NCI-H748 treated with DMSO at 0.1 percent for 48 hours (cell line): ENCODE results near the gene UBQLNL.

Experiments used
- DNase-seq: peaks from one replicate; lab custom pipeline; 2025; lab: John Stamatoyannopoulos, UW

The UBQLNL gene

DNA sequence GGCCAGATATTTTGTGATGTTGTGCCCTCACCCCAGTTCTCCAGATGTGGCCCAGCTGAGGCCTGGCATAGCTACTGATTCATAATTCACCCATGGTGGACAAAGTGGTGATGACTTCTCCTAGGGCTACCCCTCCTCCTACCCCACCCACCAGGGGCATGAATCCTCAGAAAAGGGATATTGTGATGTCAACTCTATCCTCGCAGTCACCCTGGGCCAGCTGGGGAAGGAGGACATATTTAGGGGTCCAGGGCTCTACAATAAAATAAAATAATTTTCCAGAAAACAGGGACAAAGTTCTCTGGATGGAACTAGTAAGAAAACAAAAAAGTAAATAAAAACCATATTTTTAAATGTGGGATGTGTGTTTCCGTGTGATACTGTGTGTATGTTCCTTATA, at the start of gene UBQLNL:
TSS of gene UBQLNL (minus strand) at position 101 of the 400 bp plus-strand sequence. CDS start 258 bp downstream, outside the sequence.
- no peak for DNase-seq

GRCh38 chr11:5564259-5565019, 47.9 kb upstream of the UBQLNL start:
- DNase-seq: no peak

- no peak for DNase-seq
These were observed 41.3 kb upstream of the UBQLNL start for GRCh38 chr11:5557751-5558150.

GRCh38 chr11:5556596-5557188, 40.2 kb upstream of the UBQLNL start:
- no peak for DNase-seq

GRCh38 chr11:5553343-5553742, 36.8 kb upstream of the UBQLNL start:
- peak; percentile 2 for DNase-seq

GRCh38 chr11:5550440-5551095, 34.1 kb upstream of the UBQLNL start:
- no peak for DNase-seq

DNA sequence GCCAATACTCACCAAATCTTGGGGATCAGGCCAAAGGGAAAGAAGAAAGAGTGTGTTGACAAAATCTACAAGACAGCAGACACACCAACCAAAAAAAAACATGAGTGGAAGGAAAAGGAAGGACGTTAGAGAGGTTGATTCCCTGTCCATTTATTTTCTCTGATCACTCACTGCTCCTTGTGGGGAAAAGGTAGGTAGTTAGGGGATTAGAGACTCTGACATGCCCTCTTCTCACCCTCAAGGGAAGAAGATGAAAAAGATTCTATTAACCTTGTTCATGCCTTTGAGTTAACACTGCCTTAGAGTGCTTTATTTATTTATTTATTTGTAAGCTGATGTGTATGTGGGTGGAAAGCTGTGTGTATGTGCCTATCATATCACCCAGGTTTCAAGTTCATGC, 31.9 kb upstream of the UBQLNL start, which contains the start of gene OR52H1:
TSS of gene OR52H1 (minus strand) at position 101 of the 400 bp plus-strand sequence. CDS start 3,035 bp downstream, outside the sequence.
- no peak for DNase-seq

GRCh38 chr11:5547982-5548381, 31.5 kb upstream of the UBQLNL start:
- DNase-seq: no peak

GRCh38 chr11:5546457-5546856, 30.0 kb upstream of the UBQLNL start:
- DNase-seq: no peak

DNA sequence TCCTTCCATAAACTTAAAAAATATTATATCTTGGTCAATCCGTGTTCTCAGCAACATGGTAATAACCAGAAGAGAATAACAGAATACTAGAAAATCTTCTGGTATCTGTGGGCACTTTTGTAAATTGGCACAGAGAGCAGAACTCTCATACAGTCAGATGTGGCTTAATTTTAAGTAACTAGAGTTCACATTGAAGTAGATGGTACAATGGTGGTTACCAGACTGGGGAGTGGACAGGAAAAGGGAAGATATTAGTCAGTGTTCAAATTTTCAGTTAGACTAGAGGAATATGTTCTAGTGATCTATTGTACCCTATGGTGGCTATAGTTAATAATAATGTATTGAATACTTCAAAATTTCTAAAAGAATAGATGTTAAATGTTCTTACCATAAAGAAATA, 24.9 kb upstream of the UBQLNL start:
- DNase-seq: no peak

- no peak for DNase-seq
These were observed 20.0 kb upstream of the UBQLNL start for GRCh38 chr11:5536482-5536881.

GRCh38 chr11:5534046-5534445, 17.5 kb upstream of the UBQLNL start:
- no peak for DNase-seq

- DNase-seq: no peak
These were observed 14.7 kb upstream of the UBQLNL start for GRCh38 chr11:5531053-5531831.

DNA sequence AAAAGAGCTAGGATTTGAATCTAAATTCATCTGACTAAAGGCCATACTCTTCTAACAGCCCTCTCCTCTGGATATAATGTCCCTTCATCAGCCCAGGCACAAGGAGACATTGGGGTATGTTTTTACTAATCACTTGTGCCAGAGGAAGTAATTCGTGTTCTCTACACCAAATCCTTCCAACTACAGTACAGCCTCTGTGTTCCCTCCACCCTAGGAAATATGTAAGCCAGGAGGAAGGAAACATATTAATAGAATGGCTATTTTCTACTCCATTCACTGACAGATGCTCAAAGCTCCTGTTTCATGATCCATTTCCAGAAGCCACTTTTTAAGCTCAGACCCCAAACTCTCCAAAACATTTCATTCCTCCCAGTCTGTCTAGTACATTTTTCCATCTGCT, 12.0 kb upstream of the UBQLNL start:
- DNase-seq: no peak

DNA sequence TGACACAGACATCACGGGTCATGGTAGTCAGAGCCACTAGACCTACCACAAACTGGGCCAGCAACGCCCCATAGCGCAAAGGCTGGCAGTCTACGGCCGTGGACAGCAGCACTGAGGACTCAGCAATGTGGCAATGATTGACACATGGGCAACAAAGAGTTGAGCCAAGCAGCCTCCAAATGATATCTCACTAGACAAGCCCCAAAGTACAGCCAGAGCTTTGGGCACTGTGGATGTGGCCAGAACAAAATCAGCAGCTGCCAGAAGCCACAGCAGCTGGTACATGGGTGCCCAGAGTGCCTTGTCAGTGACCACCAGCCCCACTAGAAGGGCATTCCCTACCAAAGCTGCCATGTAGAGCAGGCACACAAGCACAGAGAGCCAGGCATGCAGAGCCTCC, 11.2 kb upstream of the UBQLNL start:
- DNase-seq: no peak

DNA sequence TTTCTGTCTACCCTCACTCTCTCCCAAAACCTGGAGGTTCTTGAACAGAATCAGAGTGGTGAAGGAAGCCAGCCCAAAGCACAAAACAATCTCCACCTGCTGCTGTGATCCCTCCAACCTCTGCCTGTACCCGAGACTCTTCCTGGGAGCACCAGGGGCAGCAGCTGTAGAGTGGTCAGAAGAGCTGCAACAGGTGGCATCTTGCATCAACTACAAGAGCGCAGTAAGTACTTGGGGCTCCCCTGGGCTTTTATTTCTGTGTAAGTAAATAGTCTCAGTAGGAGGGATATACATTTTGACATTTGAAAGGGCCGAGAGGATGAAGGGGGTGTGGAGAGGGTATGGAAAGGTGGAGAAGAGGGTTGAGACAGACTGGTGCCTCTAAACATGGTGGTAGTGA, 8.3 kb upstream of the UBQLNL start:
- no peak for DNase-seq

DNA sequence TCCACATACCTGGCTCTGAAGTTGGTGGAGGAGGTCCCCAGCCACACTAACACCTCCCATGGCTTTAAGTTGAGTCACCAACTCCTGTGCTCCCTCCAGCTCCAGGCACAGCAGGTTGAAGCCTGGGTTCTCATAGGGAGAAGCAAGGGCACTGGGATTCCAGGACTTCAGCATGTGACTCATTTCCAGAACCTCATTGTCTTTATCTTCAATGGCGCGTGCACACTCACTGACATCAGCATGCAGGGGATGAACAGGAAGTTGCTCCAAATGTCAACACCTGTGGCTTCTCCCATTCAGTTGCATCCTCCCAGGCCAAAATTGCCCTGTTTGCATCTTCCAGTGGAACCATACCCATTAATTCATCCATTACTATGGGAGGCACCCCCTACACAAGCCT, 5.8 kb upstream of the UBQLNL start:
- no peak for DNase-seq

DNA sequence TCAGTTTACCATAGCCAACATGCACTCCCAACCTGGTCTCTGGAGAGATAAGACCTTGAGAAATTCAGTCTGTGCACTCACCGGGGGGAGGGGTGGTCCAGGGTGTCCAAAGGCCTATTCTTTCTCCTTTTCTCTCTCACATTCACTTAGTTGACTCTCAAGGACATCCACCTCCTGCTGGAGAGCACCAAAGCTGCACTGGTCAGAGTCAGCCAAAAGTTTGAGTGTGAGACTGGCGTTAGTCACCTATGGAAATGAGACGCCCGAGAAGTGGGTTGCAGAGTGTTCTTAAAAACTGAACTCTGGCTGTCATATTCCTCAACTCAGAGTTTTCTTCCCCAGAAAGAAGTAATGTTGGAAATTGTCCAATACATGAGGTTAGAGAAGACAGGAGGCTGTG, 5.0 kb upstream of the UBQLNL start:
- no peak for DNase-seq

- DNase-seq: no peak
These were observed 1.7 kb downstream of the UBQLNL start for GRCh38 chr11:5514841-5515240.

- no peak for DNase-seq
These were observed 6.7 kb downstream of the UBQLNL start, which contains the start of gene UBQLN3 for GRCh38 chr11:5509803-5510202. UBQLN3 (minus strand) TSS chr11:5509957; CDS start chr11:5509558, 399 bp downstream.

DNA sequence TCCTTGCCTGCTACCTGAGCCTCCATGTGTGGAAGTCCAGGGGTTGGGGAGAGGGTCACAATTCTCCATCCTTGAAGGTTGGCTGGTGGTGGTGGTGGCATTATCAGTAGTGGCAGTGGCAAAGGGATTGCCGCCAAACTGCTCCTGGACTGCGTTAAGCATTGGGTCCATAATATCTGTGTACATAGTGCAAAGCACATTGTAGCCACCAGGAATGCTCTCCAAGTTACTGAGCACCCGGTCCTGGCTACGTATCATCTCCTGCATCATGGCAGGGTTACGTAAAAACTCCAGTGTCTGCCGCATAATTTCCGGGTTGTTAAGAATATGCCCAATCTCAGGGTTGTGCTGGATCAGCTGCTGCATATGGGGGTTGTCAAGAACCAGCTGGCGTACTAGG, 7.9 kb downstream of the UBQLNL start:
- DNase-seq: no peak

DNA sequence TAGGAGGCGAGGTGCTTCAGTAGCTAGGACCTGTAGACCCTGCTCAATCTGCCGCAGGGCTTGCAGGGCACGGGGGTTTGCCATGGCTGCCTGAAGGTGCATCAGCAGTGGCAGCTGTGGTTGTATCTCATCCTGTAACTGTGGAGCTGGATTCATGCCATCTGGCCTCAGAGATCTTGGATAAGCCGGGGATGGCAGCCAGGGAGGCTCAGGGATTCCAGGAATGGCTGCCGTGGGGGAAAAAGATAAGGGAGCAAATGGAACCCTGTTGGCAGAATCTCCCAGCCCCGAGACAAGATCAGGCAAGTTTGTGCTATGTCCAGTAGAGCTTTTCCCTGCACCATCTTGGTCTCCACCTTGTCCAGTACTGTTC, 8.6 kb downstream of the UBQLNL start:
- DNase-seq: no peak
